ENCODE measurements around the gene ANKMY1. TPM values are rescaled to one million over a fixed set of nuclear protein-coding genes. Genes with fewer than 3 reads are reported as not detected.

The ANKMY1 gene
- total RNA-seq, 1 experiment from 2014 or later = 85.7 TPM

- no peaks in the 10 kb centered on the region for H3K4me1 ChIP-seq (replicated peaks; ENCODE audit: insufficient read depth)
- peaks cover 5% of the 10 kb centered on the region; the same call in 1 of the 2 replicates for H3F3A ChIP-seq (ENCODE audit: insufficient read depth, low read depth)
- no peak for DNase-seq
- H2AFZ ChIP-seq = no peak overlapping the region
- H3K9me2 ChIP-seq (ENCODE audit: insufficient read depth) = no peaks in the 10 kb centered on the region
- ChIA-PET CTCF (no interaction called here), POLR2A (ENCODE audit: unreplicated experiment) (no interaction called here)
- peaks cover 41% of the 10 kb centered on the region for H3K36me3 ChIP-seq (ENCODE audit: low read depth)
- H3K27me3 ChIP-seq (ENCODE audit: insufficient read depth, low read depth) = no peaks in the 10 kb centered on the region
- H3K4me3 ChIP-seq = no peak overlapping the region
- BruUV-seq (replicated peaks) = no TSS peak
- peaks cover 21% of the 10 kb centered on the region; the same call in 1 of the 2 replicates for H3K9me3 ChIP-seq (ENCODE audit: insufficient read depth, low read depth)
- H3K4me2 ChIP-seq = no peak overlapping the region
- H4K20me1 ChIP-seq (ENCODE audit: insufficient read depth) = 0 out of 2 replicates have a peak, but pooled peaks cover 4% of the 10 kb centered on the region
- no peak overlapping the region for H3K27ac ChIP-seq
- intact Hi-C loops (cut with micrococcal nuclease; ENCODE audit: unreplicated experiment) = no loop called here
- no peak for TF ChIP-seq CTCF (conservative IDR thresholded peaks at IDR 0.05)
- TF ChIP-seq EZH2 (IDR thresholded peaks at IDR 0.05; ENCODE audit: low read depth) = no peak
- H3K79me2 ChIP-seq (ENCODE audit: low read depth) = peaks cover 16% of the 10 kb centered on the region; the same call in 1 of the 2 replicates
Measured at GRCh38 chr2:240529344-240529999, 28.3 kb downstream of the ANKMY1 start.

- Histone ChIP-seq H3K9me3 (ENCODE audit: insufficient read depth, low read depth) (peaks cover 16% of the 10 kb centered on the region; the same call in 1 of the 2 replicates), H3K4me3 (no peak overlapping the region), H3K36me3 (ENCODE audit: low read depth) (peaks cover 44% of the 10 kb centered on the region), H3F3A (ENCODE audit: insufficient read depth, low read depth) (peaks cover 5% of the 10 kb centered on the region; the same call in 1 of the 2 replicates), H2AFZ (no peak overlapping the region), H3K4me2 (no peak overlapping the region), H4K20me1 (ENCODE audit: insufficient read depth) (0 out of 2 replicates have a peak, but pooled peaks cover 4% of the 10 kb centered on the region), H3K4me1 (replicated peaks; ENCODE audit: insufficient read depth) (no peaks in the 10 kb centered on the region), H3K79me2 (ENCODE audit: low read depth) (0 out of 2 replicates have a peak, but pooled peaks cover 9% of the 10 kb centered on the region), H3K9me2 (ENCODE audit: insufficient read depth) (no peaks in the 10 kb centered on the region), H3K27me3 (ENCODE audit: insufficient read depth, low read depth) (no peaks in the 10 kb centered on the region), H3K27ac (no peak overlapping the region)
- intact Hi-C loops (cut with micrococcal nuclease; ENCODE audit: unreplicated experiment) = no loop called here
- ChIA-PET POLR2A (ENCODE audit: unreplicated experiment) (no interaction called here), CTCF (no interaction called here)
- no peak for DNase-seq
- no peak for TF ChIP-seq EZH2 (IDR thresholded peaks at IDR 0.05; ENCODE audit: low read depth)
- BruUV-seq (replicated peaks) = no TSS peak
Measured at GRCh38 chr2:240528406-240529040, 29.3 kb downstream of the ANKMY1 start.

- CTCF ChIA-PET = no interaction called here
- BruUV-seq (replicated peaks) = no TSS peak
Measured at GRCh38 chr2:240527153-240527750, 30.5 kb downstream of the ANKMY1 start.

More at GRCh38 chr2:240527153-240527750, 30.5 kb downstream of the ANKMY1 start:
- Histone ChIP-seq H3K4me3 (no peak overlapping the region), H3K9me3 (ENCODE audit: insufficient read depth, low read depth) (peaks cover 13% of the 10 kb centered on the region; the same call in 1 of the 2 replicates), H3K36me3 (ENCODE audit: low read depth) (peaks cover 47% of the 10 kb centered on the region), H3K27me3 (ENCODE audit: insufficient read depth, low read depth) (no peaks in the 10 kb centered on the region), H3K9me2 (ENCODE audit: insufficient read depth) (no peaks in the 10 kb centered on the region), H3K27ac (no peak overlapping the region), H4K20me1 (ENCODE audit: insufficient read depth) (0 out of 2 replicates have a peak, but pooled peaks cover 4% of the 10 kb centered on the region), H3K79me2 (ENCODE audit: low read depth) (0 out of 2 replicates have a peak, but pooled peaks cover 4% of the 10 kb centered on the region), H3F3A (ENCODE audit: insufficient read depth, low read depth) (0 out of 2 replicates have a peak, but pooled peaks cover 1% of the 10 kb centered on the region), H2AFZ (no peak overlapping the region), H3K4me2 (no peak overlapping the region), H3K4me1 (replicated peaks; ENCODE audit: insufficient read depth) (no peaks in the 10 kb centered on the region)
- TF ChIP-seq CTCF (conservative IDR thresholded peaks at IDR 0.05) (no peak), EZH2 (IDR thresholded peaks at IDR 0.05; ENCODE audit: low read depth) (no peak)
- DNase-seq = no peak
- POLR2A ChIA-PET (ENCODE audit: unreplicated experiment) = no interaction called here
- intact Hi-C loops (cut with micrococcal nuclease; ENCODE audit: unreplicated experiment) = no loop called here
